NCI-H1105 (cell line): ENCODE results near the gene SIL1.
"Not testable (repeated sequence)": the region's sequence is repeated elsewhere in the genome, so short reads cannot be mapped to it uniquely, and the experiment has no call there.

Experiments used
- DNase-seq: peaks from one replicate; lab custom pipeline; 2025; lab: John Stamatoyannopoulos, UW

The SIL1 gene

GRCh38 chr5:139174382-139174781 is 23.8 kb downstream of the SIL1 start:
- DNase-seq: not testable (repeated sequence)

GRCh38 chr5:139171779-139172404 is 26.3 kb downstream of the SIL1 start:
- no peak for DNase-seq

- DNase-seq: no peak
Measured at GRCh38 chr5:139167952-139168720, 30.0 kb downstream of the SIL1 start.

DNA sequence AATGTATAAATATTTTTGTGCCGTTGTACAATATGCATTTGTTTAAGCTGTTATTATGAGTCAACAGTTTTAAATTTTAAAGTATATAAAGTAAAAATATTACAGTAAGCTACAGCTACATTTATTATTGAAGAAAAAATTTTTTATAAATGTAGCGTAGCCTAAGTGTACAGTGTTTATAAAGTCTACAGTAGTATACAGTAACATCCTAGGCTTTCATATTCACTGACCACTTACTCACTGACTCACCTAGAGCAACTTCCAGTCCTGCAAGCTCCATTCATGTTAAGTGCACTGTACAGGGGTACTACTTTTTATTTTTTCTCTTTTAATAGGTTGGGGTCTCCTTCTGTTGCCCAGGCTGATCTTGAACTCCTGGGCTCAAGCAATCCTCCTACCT is 30.6 kb downstream of the SIL1 start:
- DNase-seq: no peak

DNA sequence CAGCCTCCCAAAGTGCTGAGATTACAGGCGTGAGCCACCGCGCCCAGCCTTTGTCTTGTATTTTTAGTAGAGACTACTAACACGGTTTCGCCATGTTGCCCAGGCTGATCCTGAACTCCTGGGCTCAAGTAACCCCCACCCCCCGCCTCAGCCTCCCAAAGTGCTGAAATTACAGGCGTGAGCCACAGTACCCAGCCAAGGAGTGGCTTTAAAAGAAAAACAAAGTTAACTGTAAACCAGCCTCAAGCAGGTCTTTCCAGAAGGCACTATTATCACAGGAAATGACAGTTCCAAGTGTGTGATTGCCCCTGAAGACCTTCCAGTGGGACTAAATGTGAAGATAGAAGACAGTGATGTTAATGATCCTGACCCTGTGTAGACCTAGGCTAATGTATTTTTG is 31.1 kb downstream of the SIL1 start:
- DNase-seq: no peak

- not testable (repeated sequence) for DNase-seq
Measured at GRCh38 chr5:139164897-139165296, 33.3 kb downstream of the SIL1 start.

DNA sequence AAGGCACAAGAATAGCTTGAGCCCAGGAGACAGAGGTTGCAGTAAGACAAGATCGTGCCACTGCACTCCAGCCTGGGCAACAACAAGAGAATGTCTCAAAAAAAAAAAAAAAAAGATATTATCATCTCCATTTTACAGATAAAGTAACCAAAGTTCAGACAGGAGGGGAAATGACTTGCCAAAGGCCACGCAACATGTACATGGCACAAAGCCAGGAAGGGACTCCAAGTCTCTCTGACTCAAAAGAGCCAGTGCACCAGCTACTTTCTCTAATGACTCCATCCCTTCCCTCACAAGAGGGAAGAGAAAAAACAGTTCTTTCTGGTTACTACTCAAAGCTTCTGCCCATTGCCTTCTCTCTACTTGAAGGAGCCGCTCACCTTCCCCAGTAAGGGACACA is 34.1 kb downstream of the SIL1 start:
- DNase-seq: no peak

DNA sequence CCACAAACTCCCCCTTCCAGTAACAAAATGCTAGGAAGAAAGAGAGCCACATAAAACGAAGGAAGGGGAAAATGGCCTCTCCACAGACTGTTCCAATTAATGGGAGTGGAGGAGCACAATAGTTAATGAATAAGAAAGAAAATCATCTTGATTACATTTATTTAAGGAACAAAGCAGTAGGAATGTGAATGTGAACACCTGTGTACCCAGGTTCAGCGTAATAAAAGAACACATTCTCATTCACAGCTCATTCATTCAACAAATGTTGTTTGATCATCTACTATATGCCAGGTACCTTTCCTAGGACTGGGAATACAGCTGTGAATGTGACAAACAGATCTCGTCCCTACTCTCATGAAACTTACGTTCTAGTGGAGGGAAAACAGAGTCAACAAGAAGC is 35.7 kb downstream of the SIL1 start:
- DNase-seq: no peak

GRCh38 chr5:139158791-139159190 is 39.4 kb downstream of the SIL1 start:
- DNase-seq: no peak

DNA sequence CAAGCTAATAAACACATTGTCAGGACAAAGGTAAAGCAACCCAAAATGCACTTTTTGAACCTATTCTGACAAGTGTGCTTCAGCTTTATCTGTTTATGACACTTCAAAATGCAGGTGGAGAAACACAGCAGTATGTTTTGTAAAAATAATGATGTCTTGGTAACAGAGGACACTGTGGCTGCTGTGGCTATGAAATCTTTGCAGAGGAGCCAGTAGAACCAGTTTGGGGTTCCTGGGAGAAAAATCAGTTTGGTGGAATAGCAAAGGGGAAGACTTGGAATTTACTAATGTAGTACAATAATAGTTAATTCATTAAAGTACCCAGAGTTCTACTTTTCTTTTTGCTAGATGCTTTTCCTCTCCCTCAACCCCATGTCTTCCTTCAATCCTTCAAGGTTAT is 40.6 kb downstream of the SIL1 start:
- no peak for DNase-seq

- DNase-seq: no peak
Measured at GRCh38 chr5:139156814-139157213, 41.4 kb downstream of the SIL1 start.

DNA sequence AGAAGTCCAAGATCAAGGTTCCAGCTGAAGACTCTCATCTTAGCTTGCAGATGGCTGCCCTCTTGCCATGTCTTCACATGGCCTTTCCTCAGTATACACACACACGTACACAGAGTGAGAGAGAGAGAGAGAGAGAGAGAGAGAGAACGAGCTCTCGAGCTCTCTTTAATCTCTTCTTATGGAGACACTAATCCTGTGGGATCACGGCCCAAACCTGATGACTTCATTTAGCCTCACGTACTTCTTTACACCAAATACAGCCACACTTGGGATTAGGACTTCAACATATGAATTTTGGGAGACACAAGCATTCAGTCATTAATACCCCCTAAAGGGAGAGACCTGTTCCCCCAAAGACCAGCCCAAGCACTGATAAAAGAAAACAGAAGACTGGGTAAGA is 42.8 kb downstream of the SIL1 start:
- DNase-seq: no peak

GRCh38 chr5:139151902-139152301 is 46.3 kb downstream of the SIL1 start:
- DNase-seq: no peak

- no peak for DNase-seq
Measured at GRCh38 chr5:139150367-139150999, 47.7 kb downstream of the SIL1 start.

GRCh38 chr5:139149477-139150199 is 48.5 kb downstream of the SIL1 start:
- no peak for DNase-seq

- DNase-seq: no peak
Measured at GRCh38 chr5:139148986-139149385, 49.2 kb downstream of the SIL1 start.

GRCh38 chr5:139148306-139148705 is 49.9 kb downstream of the SIL1 start:
- DNase-seq: no peak

- DNase-seq: no peak
Measured at GRCh38 chr5:139147483-139148087, 50.6 kb downstream of the SIL1 start.

GRCh38 chr5:139146809-139147482 is 51.2 kb downstream of the SIL1 start:
- no peak for DNase-seq

DNA sequence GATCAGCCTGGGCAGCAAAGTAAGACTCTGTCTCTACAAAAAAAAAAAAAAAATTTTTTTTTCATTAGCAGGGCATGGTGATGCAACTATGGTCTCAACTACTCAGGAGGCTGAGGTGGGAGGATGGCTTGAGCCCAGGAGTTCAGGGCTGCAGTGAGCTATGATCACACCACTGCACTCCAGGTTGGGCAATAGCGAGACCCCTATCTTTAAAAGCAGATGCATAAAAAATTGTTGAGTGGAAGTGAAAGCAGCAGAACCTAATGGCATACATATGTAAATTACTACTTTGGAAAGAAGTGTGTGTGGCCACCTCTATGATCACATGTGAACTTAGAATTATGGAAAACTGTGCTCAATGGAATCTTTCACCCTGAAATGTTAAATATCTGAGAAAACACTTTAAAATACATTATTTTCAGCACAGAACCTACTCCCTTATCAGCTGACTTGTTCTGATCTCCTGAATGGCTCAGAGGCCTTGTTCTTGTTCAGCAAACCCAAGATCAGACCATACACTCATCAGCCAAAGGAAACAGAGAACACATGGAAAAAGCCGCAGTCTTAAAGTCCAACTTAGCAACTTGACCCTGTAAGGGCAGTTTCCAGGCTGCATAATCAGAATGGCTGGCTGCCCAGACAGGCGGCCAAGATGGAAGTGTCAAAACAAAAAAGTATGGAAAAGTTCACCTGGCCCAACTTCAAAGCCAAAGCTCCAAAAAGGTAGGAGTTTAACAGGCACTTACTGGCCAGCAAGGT is 56.5 kb downstream of the SIL1 start:
- no peak for DNase-seq

GRCh38 chr5:139140591-139141071 is 57.5 kb downstream of the SIL1 start:
- DNase-seq: no peak
